HG03135 (cell line): ENCODE results near the gene PTX3.

Experiments
- ATAC-seq: cut with Tn5 transposase; IDR thresholded peaks from one replicate; pipeline ENCODE4 v1.9.1; 2021; ENCODE audit warnings: mild to moderate bottlenecking, moderate library complexity; ENCODE audit not compliant: unreplicated experiment

PTX3 gene

GRCh38 chr3:157471064-157471463 is 34.4 kb downstream of the PTX3 start:
- ATAC-seq, result no peak

- ATAC-seq, result no peak
Observed at GRCh38 chr3:157472648-157473047, 36.0 kb downstream of the PTX3 start.

GRCh38 chr3:157475921-157476414 is 39.3 kb downstream of the PTX3 start:
- no peak for ATAC-seq

- no peak for ATAC-seq
Observed at GRCh38 chr3:157477441-157477840, 40.8 kb downstream of the PTX3 start.

- ATAC-seq, result no peak
Observed at GRCh38 chr3:157479464-157480243, 43.0 kb downstream of the PTX3 start.

GRCh38 chr3:157487339-157487738 is 50.7 kb downstream of the PTX3 start:
- no peak for ATAC-seq

- no peak for ATAC-seq
Observed at GRCh38 chr3:157488144-157488543, 51.5 kb downstream of the PTX3 start.

- no peak for ATAC-seq
Observed at GRCh38 chr3:157491136-157491535, 54.5 kb downstream of the PTX3 start.
